SK-N-SH (cell line): ENCODE measurements around the gene NBEAL1.

ENCODE experiments used
- CHD2 ChIP-seq: fragments of 150-350 bp; IDR thresholded peaks from 2 replicates; pipeline ENCODE4 v1.6.1; 2018; ENCODE audit warnings: low read length; ENCODE audit not compliant: partially characterized antibody
- CTCF ChIP-seq: fragments of 200-600 bp; sonication (generic); IDR thresholded peaks from 2 replicates; pipeline ENCODE4 v1.6.1; 2017; ENCODE audit warnings: antibody characterized with exemption, mild to moderate bottlenecking, moderate library complexity
- EP300 ChIP-seq, 2 experiments: IDR thresholded peaks; 2 replicates each; pipeline versions ENCODE4 v1.4.0 to v1.6.1; 2012; ENCODE audit warnings: borderline replicate concordance in 1 of 2, low read depth in 1 of 2, low read length in 1 of 2
- EZH2phosphoT487 ChIP-seq: fragments of 200-600 bp; sonication (generic); IDR thresholded peaks from 2 replicates; pipeline ENCODE4 v1.6.1; 2017; ENCODE audit warnings: low read depth, mixed run types, mild to moderate bottlenecking, antibody characterized with exemption, moderate library complexity, borderline replicate concordance
- GABPA ChIP-seq: IDR thresholded peaks from 2 replicates; pipeline ENCODE4 v1.4.0; 2012; ENCODE audit warnings: low read depth, mild to moderate bottlenecking
- GATA2 ChIP-seq: sonication (generic); formaldehyde crosslinking; IDR thresholded peaks from 2 replicates; pipeline ENCODE4 v1.5.0; 2020; ENCODE audit warnings: mild to moderate bottlenecking, missing genetic modification reagents
- IRF3 ChIP-seq: fragments of 150-350 bp; IDR thresholded peaks from 2 replicates; pipeline ENCODE4 v1.6.1; 2016; ENCODE audit warnings: mild to moderate bottlenecking, low read depth, low read length
- JUND ChIP-seq: IDR thresholded peaks from 2 replicates; pipeline ENCODE4 v1.4.0; 2012
- PBX3 ChIP-seq: IDR thresholded peaks from 2 replicates; pipeline ENCODE4; 2012
- POLR2AphosphoS5 ChIP-seq: IDR thresholded peaks from 2 replicates; pipeline ENCODE4 v1.6.1; 2012; ENCODE audit warnings: low read depth, low read length
- RAD21 ChIP-seq: IDR thresholded peaks from 2 replicates; pipeline ENCODE4 v1.6.1; 2012; ENCODE audit warnings: mild to moderate bottlenecking, low read length
- SMC3 ChIP-seq: IDR thresholded peaks from 2 replicates; pipeline ENCODE4 v1.6.1; 2012; ENCODE audit warnings: low read depth, low read length, improper control_type of control experiment
- USF1 ChIP-seq: IDR thresholded peaks from 2 replicates; pipeline ENCODE4 v1.4.0; 2012; ENCODE audit warnings: low read depth, borderline replicate concordance
- USF2 ChIP-seq: fragments of 150-350 bp; IDR thresholded peaks from 2 replicates; pipeline ENCODE4 v1.6.1; 2017; ENCODE audit warnings: antibody characterized with exemption, low read length, low read depth, borderline replicate concordance

GRCh38 chr2:202976809-202977208, 37.9 kb upstream of the NBEAL1 start:
- no peak for TF ChIP-seq SMC3
- no peak for TF ChIP-seq CHD2
- TF ChIP-seq USF2 = no peak
- no peak for TF ChIP-seq JUND
- TF ChIP-seq GATA2 (CRISPR knock-in tag) = no peak
- TF ChIP-seq EP300 (IDR thresholded peaks at IDR 0.05; ENCODE audit: borderline replicate concordance in 1 of 2, low read depth in 1 of 2, low read length in 1 of 2) = no peak
- no peak for TF ChIP-seq USF1
- TF ChIP-seq CTCF = no peak
- TF ChIP-seq GABPA = no peak
- no peak for TF ChIP-seq EZH2phosphoT487
- TF ChIP-seq POLR2AphosphoS5 = no peak
- TF ChIP-seq RAD21 = no peak
- TF ChIP-seq PBX3 = no peak
- no peak for TF ChIP-seq IRF3
